Smooth muscle cell of bladder (primary cell): ENCODE data around the gene PLA2G12A. TPM values are rescaled to one million over a fixed set of nuclear protein-coding genes. Genes with fewer than 3 reads are reported as not detected.

Experiments
- total RNA-seq: library from RNA; depleted of rRNA; stranded (reverse); fragments of >200 nt; gene quantifications from 2 replicates; pipeline ENCODE4 v1.2.3, GENCODE V29; 2014

Gene PLA2G12A
- total RNA-seq: 8.0 and 28.5 TPM in 2 replicates

GRCh38 chr4:109729718-109730618, at the start of gene PLA2G12A:
Gene PLA2G12A (minus strand): TSS chr4:109730070. CDS start chr4:109729809, 261 bp downstream.

GRCh38 chr4:109702950-109703663, 26.8 kb downstream of the PLA2G12A start, which contains the start of gene CASP6:
Gene CASP6 (minus strand): TSS chr4:109703445. CDS start chr4:109703395, 50 bp downstream.

Other genes starting within 250 kb of the PLA2G12A start
- 15.0 and 15.6 TPM in 2 replicates for gene MCUB, start 169.8 kb downstream of the PLA2G12A start, total RNA-seq
- 21.6 and 23.1 TPM in 2 replicates for gene CASP6, start 26.6 kb downstream of the PLA2G12A start, total RNA-seq
- gene CFI, start 71.9 kb upstream of the PLA2G12A start, total RNA-seq: 1.8 and 6.9 TPM in 2 replicates
- 1.9 and 2.1 TPM in 2 replicates for gene GAR1, start 85.7 kb upstream of the PLA2G12A start, total RNA-seq
- gene RRH, start 97.9 kb upstream of the PLA2G12A start, total RNA-seq: under 0.01 and 0.09 TPM in 2 replicates
- gene LRIT3, start 118.0 kb upstream of the PLA2G12A start, total RNA-seq: under 0.01 TPM in 1 of 2 replicates, not detected in the other
- 0.37 and 0.43 TPM in 2 replicates for gene EGF, start 182.8 kb upstream of the PLA2G12A start, total RNA-seq